ENCODE measurements around the gene MOB3A.

Gene MOB3A

GRCh38 chr19:2062770-2063169, 33.4 kb downstream of the MOB3A start:
- H3K9ac ChIP-seq (ENCODE audit: insufficient read length, low read depth) = peak overlapping the region; percentile 89
- H3K27me3 ChIP-seq (ENCODE audit: insufficient read depth, insufficient read length) = no peaks in the 10 kb centered on the region
- H3K4me1 ChIP-seq (ENCODE audit: insufficient read depth, insufficient read length) = peaks cover 28% of the 10 kb centered on the region
- no peak for DNase-seq (ENCODE audit: low read depth, low spot score)
- no peak overlapping the region for H3K4me3 ChIP-seq (ENCODE audit: insufficient read length, low read depth)
- H3K9me3 ChIP-seq (ENCODE audit: insufficient read depth, low read length) = no peaks in the 10 kb centered on the region
- no peaks in the 10 kb centered on the region for H3K36me3 ChIP-seq (ENCODE audit: insufficient read depth, insufficient read length, low read length)
- TF ChIP-seq YY1 (IDR thresholded peaks at IDR 0.05; ENCODE audit: insufficient read depth, insufficient read length) = no peak
- no peak for TF ChIP-seq ZNF274 (IDR thresholded peaks at IDR 0.05; ENCODE audit: low read depth, low read length)
- TF ChIP-seq SUZ12 (IDR thresholded peaks at IDR 0.05; ENCODE audit: extremely low read depth, insufficient read depth, insufficient read length) = no peak

GRCh38 chr19:2062389-2062729, 33.8 kb downstream of the MOB3A start:
- Histone ChIP-seq H3K9ac (ENCODE audit: insufficient read length, low read depth) (peak overlapping the region; percentile 89), H3K4me3 (ENCODE audit: insufficient read length, low read depth) (peak overlapping the region; percentile 68), H3K4me1 (ENCODE audit: insufficient read depth, insufficient read length) (peaks cover 32% of the 10 kb centered on the region), H3K36me3 (ENCODE audit: insufficient read depth, insufficient read length, low read length) (no peaks in the 10 kb centered on the region), H3K9me3 (ENCODE audit: insufficient read depth, low read length) (no peaks in the 10 kb centered on the region), H3K27me3 (ENCODE audit: insufficient read depth, insufficient read length) (no peaks in the 10 kb centered on the region)
- DNase-seq (ENCODE audit: low read depth, low spot score) = no peak
- TF ChIP-seq ZNF274 (IDR thresholded peaks at IDR 0.05; ENCODE audit: low read depth, low read length) (no peak), YY1 (IDR thresholded peaks at IDR 0.05; ENCODE audit: insufficient read depth, insufficient read length) (no peak), SUZ12 (IDR thresholded peaks at IDR 0.05; ENCODE audit: extremely low read depth, insufficient read depth, insufficient read length) (no peak)

GRCh38 chr19:2061495-2062388, 34.4 kb downstream of the MOB3A start:
- Histone ChIP-seq H3K27me3 (ENCODE audit: insufficient read depth, insufficient read length) (no peaks in the 10 kb centered on the region), H3K4me3 (ENCODE audit: insufficient read length, low read depth) (peak overlapping the region; percentile 68), H3K36me3 (ENCODE audit: insufficient read depth, insufficient read length, low read length) (no peaks in the 10 kb centered on the region), H3K4me1 (ENCODE audit: insufficient read depth, insufficient read length) (peaks cover 35% of the 10 kb centered on the region), H3K9me3 (ENCODE audit: insufficient read depth, low read length) (no peaks in the 10 kb centered on the region), H3K9ac (ENCODE audit: insufficient read length, low read depth) (peak overlapping the region; percentile 97)
- peak; percentile 99 for DNase-seq (ENCODE audit: low read depth, low spot score)
- no peak for TF ChIP-seq ZNF274 (IDR thresholded peaks at IDR 0.05; ENCODE audit: low read depth, low read length)

- TF ChIP-seq ZNF274 (IDR thresholded peaks at IDR 0.05; ENCODE audit: low read depth, low read length) (no peak), SUZ12 (IDR thresholded peaks at IDR 0.05; ENCODE audit: extremely low read depth, insufficient read depth, insufficient read length) (no peak), YY1 (IDR thresholded peaks at IDR 0.05; ENCODE audit: insufficient read depth, insufficient read length) (no peak)
- peak overlapping the region; percentile 68 for H3K4me3 ChIP-seq (ENCODE audit: insufficient read length, low read depth)
- no peaks in the 10 kb centered on the region for H3K36me3 ChIP-seq (ENCODE audit: insufficient read depth, insufficient read length, low read length)
- no peaks in the 10 kb centered on the region for H3K9me3 ChIP-seq (ENCODE audit: insufficient read depth, low read length)
- peak overlapping the region; percentile 97 for H3K9ac ChIP-seq (ENCODE audit: insufficient read length, low read depth)
- H3K27me3 ChIP-seq (ENCODE audit: insufficient read depth, insufficient read length) = no peaks in the 10 kb centered on the region
- peaks cover 38% of the 10 kb centered on the region for H3K4me1 ChIP-seq (ENCODE audit: insufficient read depth, insufficient read length)
- DNase-seq (ENCODE audit: low read depth, low spot score) = peak; percentile 35
Measured at GRCh38 chr19:2060884-2061494, 35.1 kb downstream of the MOB3A start.

GRCh38 chr19:2059422-2060201, 36.5 kb downstream of the MOB3A start:
- H3K27me3 ChIP-seq (ENCODE audit: insufficient read depth, insufficient read length) = no peaks in the 10 kb centered on the region
- H3K36me3 ChIP-seq (ENCODE audit: insufficient read depth, insufficient read length, low read length) = no peaks in the 10 kb centered on the region
- H3K4me3 ChIP-seq (ENCODE audit: insufficient read length, low read depth) = no peak overlapping the region
- TF ChIP-seq SUZ12 (IDR thresholded peaks at IDR 0.05; ENCODE audit: extremely low read depth, insufficient read depth, insufficient read length) (no peak), YY1 (IDR thresholded peaks at IDR 0.05; ENCODE audit: insufficient read depth, insufficient read length) (no peak), ZNF274 (IDR thresholded peaks at IDR 0.05; ENCODE audit: low read depth, low read length) (no peak)
- no peaks in the 10 kb centered on the region for H3K9me3 ChIP-seq (ENCODE audit: insufficient read depth, low read length)
- peaks cover 46% of the 10 kb centered on the region for H3K4me1 ChIP-seq (ENCODE audit: insufficient read depth, insufficient read length)
- no peak for DNase-seq (ENCODE audit: low read depth, low spot score)
- peak overlapping the region; percentile 54 for H3K9ac ChIP-seq (ENCODE audit: insufficient read length, low read depth)

- peaks cover 43% of the 10 kb centered on the region for H3K4me1 ChIP-seq (ENCODE audit: insufficient read depth, insufficient read length)
- no peaks in the 10 kb centered on the region for H3K9me3 ChIP-seq (ENCODE audit: insufficient read depth, low read length)
- peak overlapping the region; percentile 64 for H3K9ac ChIP-seq (ENCODE audit: insufficient read length, low read depth)
- no peak overlapping the region for H3K4me3 ChIP-seq (ENCODE audit: insufficient read length, low read depth)
- H3K36me3 ChIP-seq (ENCODE audit: insufficient read depth, insufficient read length, low read length) = no peaks in the 10 kb centered on the region
- TF ChIP-seq YY1 (IDR thresholded peaks at IDR 0.05; ENCODE audit: insufficient read depth, insufficient read length) (no peak), SUZ12 (IDR thresholded peaks at IDR 0.05; ENCODE audit: extremely low read depth, insufficient read depth, insufficient read length) (no peak), ZNF274 (IDR thresholded peaks at IDR 0.05; ENCODE audit: low read depth, low read length) (no peak)
- H3K27me3 ChIP-seq (ENCODE audit: insufficient read depth, insufficient read length) = no peaks in the 10 kb centered on the region
- DNase-seq (ENCODE audit: low read depth, low spot score) = no peak
Measured at GRCh38 chr19:2058570-2059421, 37.3 kb downstream of the MOB3A start.
